ENCODE measurements around the gene KCNMA1. TPM values are rescaled to one million over a fixed set of nuclear protein-coding genes. Genes with fewer than 3 reads are reported as not detected.
A peak's percentile ranks its signal among the peaks of the same experiment; 100 is the strongest.
"Not testable (repeated sequence)": the region's sequence is repeated elsewhere in the genome, so short reads cannot be mapped to it uniquely, and the experiment has no call there.

The KCNMA1 gene
- total RNA-seq, 1 experiment from 2014 or later: 23.3 TPM

DNA sequence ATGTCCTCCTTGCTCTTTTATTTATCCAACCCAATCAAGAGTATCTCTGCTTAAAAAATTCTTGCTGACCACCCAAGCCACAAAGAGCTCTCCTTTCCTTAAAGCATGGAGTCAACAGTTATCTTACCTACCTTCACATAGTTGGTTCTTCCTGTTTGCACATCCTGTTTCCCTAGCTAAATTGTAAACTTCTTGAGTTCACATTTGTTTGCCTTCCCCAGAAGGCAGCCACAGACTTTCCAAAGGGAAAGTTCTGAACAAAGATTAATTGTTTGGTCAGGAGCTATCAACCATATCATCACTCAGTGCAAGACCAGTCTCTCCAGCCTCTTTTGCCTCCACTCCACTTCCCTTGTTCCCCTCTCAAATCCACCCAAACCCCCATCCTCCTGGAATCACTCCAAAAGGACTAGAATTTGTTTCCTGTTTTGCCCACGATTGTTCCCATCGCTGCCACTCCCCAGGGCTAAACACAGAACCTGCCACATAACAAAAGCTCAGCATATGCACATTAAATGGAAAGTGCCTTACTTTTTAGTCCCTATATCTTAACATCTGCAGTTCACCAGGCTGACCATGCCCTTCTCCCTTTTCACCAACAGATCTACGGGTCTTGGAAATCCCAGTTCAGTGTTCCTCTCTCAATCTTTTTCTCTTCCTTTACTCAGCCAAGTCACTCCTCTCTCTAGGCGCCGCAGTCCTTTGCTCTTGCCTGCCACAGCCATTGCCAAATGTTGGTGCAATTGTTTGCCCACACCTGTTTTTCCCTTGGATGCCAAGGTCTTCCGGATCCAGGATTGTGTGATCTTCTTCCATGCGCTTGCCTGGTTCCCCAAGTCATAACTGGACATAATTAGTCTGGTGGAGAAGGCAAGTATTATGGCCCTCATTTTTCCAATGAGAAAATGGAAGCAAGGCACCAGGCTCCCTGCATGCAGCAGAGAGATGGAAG lies 265.5 kb downstream of the KCNMA1 start:
- DNase-seq (ENCODE audit: low read depth): no peak

DNA sequence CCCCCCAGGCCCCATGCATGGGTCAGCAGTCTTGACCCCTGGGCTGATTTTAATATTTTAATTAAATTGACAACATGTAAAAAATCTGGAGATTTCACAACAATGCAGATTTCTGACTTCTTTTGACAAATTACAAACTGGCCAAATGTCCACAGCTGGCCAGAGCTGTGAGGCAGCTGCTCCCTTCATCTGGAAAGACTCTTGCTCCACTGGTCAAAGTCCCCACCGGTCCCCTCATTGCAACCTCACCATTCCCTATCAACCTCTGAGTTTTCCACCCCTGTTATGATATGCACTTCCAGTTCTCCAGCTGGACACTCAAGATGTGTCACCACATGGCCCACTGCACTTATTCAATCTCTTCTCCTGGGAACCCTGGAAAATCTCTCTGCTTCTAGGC lies 266.2 kb downstream of the KCNMA1 start:
- DNase-seq (ENCODE audit: low read depth): no peak

GRCh38 chr10:77368006-77368405 lies 269.6 kb downstream of the KCNMA1 start:
- no peak for DNase-seq (ENCODE audit: low read depth)

GRCh38 chr10:77363210-77363609 lies 274.4 kb downstream of the KCNMA1 start:
- no peak for DNase-seq (ENCODE audit: low read depth)

DNA sequence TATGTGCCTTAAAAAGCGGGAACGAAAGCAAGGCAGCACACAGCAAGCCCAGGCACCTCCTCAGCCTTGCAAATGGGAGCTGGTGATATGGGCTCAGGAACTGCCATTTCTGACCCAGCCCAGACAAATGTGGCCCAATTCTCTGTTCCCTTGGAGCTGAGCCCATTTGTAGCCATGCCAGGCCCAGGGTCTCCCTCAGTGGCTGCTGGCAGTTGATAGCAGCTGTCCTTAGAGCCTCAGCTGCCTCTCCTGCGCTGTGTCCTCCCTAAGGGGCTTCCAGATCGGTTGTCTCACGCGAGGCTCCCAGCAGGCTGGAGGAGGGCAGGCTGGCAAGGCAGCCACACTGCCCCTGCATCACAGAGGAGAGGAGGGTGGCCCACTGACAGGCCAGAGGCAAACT lies 275.8 kb downstream of the KCNMA1 start:
- no peak for DNase-seq (ENCODE audit: low read depth)

- DNase-seq (ENCODE audit: low read depth): no peak
These were observed 276.2 kb downstream of the KCNMA1 start for GRCh38 chr10:77361426-77361825.

GRCh38 chr10:77360835-77361234 lies 276.8 kb downstream of the KCNMA1 start:
- DNase-seq (ENCODE audit: low read depth): no peak

DNA sequence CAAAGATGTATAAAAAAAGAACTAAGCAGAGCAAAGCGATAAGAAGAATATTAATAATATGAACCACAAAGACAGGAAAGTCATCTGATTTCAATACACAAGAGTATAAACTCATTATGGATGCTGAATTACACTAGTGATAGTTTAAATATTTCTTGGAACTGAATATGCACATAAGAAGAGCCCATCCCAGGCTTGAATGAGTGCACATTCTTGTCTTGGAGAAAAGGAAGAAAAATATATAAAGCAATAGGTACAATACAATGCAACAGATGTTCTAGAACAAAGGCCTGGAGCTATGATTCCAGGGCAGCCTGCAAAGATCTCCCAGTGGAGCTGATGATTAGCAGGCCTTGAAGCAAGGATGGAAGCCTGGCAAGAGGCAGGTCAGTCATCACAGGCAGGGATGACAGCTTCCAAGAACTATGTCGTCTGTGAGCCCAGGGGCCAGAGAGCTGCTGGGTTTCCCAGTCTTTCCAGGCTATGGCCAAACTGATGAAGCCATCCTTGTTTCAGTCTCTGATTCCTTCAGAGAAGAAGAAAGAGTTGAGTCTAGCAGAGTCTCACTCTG lies 277.6 kb downstream of the KCNMA1 start:
- DNase-seq (ENCODE audit: low read depth): peak; percentile 47

GRCh38 chr10:77359287-77359691 lies 278.3 kb downstream of the KCNMA1 start:
- no peak for DNase-seq (ENCODE audit: low read depth)

- no peak for DNase-seq (ENCODE audit: low read depth)
These were observed 279.0 kb downstream of the KCNMA1 start for GRCh38 chr10:77358656-77359055.

GRCh38 chr10:77357611-77358310 lies 279.8 kb downstream of the KCNMA1 start:
- DNase-seq (ENCODE audit: low read depth): peak; percentile 72

GRCh38 chr10:77357185-77357584 lies 280.4 kb downstream of the KCNMA1 start:
- no peak for DNase-seq (ENCODE audit: low read depth)

- peak; percentile 89 for DNase-seq (ENCODE audit: low read depth)
These were observed 281.8 kb downstream of the KCNMA1 start for GRCh38 chr10:77355844-77356243.

DNA sequence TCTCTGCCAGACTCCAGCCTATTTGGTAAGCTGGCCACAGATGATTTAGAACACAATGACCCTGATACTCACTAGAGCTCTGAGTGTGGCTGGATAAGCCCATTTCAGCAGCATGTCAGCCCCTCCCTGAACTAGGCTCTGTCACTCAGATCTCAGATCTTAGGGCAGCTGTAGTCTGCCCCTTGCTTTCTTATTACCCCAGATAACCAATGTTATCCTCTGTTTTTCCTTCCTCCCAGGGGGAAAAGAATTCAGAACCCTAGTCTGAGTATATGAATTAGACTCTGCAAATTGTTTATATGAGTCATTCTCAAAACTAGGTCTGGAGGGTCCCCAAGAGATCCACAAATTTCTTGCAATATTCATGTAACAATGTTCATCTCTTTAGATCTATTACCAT lies 286.2 kb downstream of the KCNMA1 start:
- peak; percentile 71 for DNase-seq (ENCODE audit: low read depth)

DNA sequence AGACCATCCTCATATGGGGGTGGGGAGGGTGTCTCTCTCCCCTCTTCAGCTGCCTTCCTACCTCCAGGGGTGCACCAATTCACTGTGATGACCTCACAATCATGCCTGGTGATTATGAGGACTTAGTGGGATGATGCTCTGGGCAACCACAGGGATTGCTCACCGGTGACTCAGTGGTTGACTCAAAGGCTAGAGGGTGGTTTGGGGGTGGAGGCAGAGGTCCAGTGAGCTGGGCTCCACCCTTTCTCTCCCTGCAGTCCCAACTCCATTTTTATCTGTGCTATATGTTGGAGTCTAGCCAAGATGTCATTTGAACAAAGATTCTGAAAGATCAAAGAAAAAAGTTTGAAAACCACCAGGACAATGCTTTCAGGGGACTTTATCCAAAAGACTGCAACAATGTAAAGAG lies 286.9 kb downstream of the KCNMA1 start:
- DNase-seq (ENCODE audit: low read depth): peak; percentile 99

DNA sequence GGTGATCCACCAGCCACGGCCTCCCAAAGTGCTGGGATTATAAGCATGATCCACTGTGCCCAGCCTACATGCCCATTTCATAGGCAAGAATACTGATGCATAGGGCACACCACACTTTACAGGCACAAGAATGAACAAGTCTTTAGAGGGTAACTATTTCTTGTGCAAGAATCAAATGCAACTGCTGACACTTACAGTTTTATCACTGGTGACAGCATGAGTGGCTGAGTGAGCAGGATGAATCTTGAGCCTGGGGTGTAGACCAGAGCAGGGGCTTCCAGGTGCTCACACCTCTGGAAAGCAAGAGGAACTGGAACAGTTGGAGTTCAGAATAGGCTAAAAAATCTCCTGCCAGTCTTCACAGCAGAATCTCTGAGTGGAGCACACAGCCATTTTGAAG lies 287.5 kb downstream of the KCNMA1 start:
- no peak for DNase-seq (ENCODE audit: low read depth)

DNA sequence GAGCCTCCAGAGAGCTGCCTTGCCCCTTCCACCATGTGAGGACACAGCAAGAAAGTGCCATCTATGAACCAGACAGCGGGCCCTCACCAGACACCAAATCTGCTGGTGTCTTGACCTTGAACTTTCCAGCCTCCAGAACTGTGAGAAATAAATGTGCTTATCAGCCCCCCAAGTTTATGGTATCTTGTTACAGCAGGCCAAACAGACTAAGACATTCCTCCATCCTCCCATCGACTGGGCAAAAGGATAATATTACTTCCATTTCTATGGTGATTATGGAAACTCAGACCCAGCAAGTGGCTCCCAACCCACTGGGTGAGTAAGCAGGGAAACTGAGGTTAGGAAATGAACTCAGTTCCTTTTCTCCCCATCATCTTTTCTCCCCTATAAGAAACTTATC lies 288.4 kb downstream of the KCNMA1 start:
- DNase-seq (ENCODE audit: low read depth): peak; percentile 48

GRCh38 chr10:77348751-77349150 lies 288.9 kb downstream of the KCNMA1 start:
- peak; percentile 56 for DNase-seq (ENCODE audit: low read depth)

GRCh38 chr10:77348082-77348481 lies 289.5 kb downstream of the KCNMA1 start:
- DNase-seq (ENCODE audit: low read depth): peak; percentile 20

- DNase-seq (ENCODE audit: low read depth): no peak
These were observed 290.6 kb downstream of the KCNMA1 start for GRCh38 chr10:77347052-77347451.

GRCh38 chr10:77341055-77341454 lies 296.6 kb downstream of the KCNMA1 start:
- DNase-seq (ENCODE audit: low read depth): no peak

- DNase-seq (ENCODE audit: low read depth): not testable (repeated sequence)
These were observed 297.7 kb downstream of the KCNMA1 start for GRCh38 chr10:77339872-77340271.

- no peak for DNase-seq (ENCODE audit: low read depth)
These were observed 298.4 kb downstream of the KCNMA1 start for GRCh38 chr10:77339166-77339565.
